Activated naive CD4-positive, alpha-beta T cell treated with anti-CD3 and anti-CD28 coated beads, Interleukin-2, amount 50 U/mL, for 16 hours (primary cell): Measurements from ENCODE around the gene P2RX2.

ENCODE experiments used
- DNase-seq: peaks from one replicate; pipeline ENCODE4 v3.0.0-alpha.2; 2020

Gene P2RX2

DNA sequence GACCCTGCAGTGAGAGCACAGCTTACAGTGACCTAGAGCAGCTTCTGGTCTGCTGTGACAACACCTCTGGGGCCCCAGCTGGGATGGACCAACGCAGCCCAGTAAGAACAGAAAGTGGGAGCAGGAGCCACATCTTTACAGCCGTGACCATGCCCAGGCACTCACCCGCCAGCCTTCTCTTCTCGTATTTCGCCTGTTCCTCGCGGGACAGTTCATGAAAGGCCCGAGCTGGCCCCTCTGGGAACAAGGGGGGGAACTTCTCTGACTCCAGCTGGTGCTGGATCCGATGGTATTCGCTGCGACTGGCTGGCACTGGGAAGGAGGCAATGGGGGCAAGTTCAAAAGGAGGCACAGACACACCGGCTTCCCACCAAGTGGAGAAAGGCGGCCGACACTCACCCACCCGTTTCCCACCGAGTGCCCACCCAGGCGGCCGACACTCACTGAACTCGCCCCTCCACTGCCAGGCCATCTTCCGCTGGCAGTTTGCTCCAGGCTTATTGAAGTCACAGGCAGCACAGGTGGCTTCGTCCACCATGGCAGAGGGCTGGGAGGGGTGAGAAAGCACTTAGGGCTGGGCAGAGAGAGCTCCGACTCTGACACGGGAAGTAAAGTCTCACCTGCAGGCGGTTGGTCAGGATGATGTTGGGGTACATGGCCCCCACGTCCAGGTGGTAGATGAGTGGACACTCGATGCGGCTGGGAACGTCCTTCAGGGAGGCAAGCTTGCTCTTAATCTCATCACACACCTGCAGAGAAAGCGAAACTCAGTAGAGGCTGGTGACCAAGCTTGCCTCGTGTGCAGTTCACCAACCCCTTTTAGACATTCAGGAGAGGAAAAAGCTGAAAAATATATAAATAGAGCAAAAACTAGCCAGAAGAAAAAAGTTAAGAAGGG is 49.9 kb downstream of the P2RX2 start:
- no peak for DNase-seq

DNA sequence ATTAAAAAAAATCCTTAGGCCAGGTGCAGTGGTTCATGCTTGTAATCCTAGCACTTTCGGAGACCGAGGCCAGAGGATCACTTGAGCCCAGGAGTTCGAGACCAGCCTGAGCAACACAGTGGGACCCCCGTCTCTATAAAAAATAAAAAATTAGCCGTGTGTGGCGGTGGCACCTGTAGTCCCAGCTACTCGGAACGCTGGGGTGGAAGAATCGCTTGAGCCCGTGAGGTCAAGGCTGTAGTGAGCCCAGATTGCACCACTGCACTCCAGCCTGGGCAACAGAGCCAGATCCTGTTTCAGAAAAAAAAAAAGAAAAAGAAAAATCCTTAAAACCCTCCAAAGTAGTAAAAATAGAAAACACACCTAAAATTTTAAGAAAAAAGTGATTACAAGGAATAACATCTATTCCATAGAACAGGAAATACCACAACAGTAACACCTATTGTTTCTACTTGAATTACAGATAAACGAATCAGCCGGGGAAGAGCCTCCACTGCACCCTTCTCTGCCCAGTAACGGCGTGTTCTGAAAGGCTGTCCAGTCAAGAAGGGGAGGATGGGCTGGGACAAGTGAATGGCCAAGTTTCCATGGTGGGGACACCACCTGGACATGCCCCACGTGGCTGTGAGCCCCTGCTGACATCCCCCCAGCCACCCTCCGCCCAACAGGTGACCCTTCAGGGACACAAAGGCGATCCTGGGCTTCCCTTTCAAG is 50.7 kb downstream of the P2RX2 start:
- DNase-seq = no peak
